NCI-H1105 treated with DMSO at 0.1 percent for 48 hours (cell line): ENCODE data around the gene MPEG1.

Experiments used
- DNase-seq: peaks from one replicate; lab custom pipeline; 2025; lab: John Stamatoyannopoulos, UW

Gene MPEG1

DNA sequence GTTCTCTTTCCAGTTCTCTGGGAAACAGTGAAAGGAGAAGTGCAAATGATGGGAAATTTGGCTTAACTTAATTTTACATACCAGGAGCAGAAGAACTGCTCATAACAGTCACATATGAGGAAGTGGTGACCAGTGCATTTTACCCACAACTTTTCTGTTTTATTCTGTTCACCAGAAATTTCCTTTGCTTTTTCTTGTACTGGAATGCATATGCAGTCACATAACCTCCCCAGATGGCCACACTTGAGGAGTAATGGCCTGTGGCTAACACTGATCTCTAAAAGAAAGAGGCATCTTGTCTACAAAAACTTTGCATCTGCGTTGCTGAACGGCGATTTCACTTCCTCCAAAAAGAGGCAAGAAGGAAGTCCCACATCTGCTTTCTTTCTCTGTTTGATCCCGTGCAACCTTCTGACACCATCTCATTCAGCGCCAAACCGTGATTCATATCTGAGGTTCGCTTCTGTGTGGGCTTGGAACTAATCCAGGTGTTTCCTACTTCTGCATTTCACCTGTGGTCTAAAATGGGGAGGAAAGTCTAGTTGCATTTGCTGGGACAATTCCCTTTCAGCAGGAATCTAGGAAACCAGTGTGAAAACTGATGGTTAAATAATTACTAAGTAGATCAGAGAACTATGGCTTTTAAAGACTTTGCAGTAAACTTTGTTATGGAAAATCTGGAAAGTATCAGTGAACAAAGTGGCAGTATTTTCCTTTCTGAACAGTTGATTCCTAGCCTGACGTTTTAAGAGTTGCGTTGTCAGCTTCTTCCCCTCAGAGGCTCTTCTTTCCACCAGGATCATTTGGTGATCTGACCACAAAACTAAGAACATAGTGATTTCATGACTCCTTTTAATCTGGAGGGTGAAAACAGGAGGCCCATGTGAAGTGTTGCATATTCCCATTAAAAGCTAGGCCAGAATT, 4.2 kb upstream of the MPEG1 start:
- DNase-seq: no peak

DNA sequence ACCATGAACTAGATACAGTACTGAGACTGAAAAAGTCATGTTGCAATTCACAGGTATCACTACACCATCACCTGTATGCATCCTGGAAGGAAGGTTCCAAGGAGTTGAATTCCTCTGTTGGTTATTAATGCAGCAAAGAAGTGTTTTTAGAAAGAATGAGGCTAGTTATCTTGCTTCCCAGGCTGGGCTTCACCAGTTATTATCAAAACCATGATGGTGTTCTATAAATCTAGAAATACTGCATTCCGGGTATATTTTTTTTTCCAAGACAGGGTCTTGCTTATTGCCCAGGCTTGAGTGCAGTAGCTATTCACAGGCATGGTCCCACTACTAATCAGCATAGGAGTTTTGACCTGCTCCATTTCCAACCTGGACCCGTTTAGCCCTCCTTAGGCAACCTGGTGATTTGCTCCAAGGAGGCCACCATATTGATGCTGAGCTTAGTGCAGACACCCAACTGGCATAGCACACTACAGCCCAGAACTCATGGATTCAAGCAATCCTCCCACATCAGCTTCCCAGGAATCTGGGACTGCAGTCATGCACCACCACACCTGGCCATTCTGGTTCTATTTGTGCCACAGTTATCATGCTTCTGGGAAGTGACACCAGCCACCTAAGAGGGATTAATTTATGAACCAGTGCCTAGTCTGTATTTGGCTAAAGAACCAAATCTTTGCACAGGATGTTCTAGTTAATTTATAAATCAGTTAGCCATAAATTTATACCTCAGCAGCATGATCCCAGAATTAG, 1.6 kb upstream of the MPEG1 start:
- no peak for DNase-seq

DNA sequence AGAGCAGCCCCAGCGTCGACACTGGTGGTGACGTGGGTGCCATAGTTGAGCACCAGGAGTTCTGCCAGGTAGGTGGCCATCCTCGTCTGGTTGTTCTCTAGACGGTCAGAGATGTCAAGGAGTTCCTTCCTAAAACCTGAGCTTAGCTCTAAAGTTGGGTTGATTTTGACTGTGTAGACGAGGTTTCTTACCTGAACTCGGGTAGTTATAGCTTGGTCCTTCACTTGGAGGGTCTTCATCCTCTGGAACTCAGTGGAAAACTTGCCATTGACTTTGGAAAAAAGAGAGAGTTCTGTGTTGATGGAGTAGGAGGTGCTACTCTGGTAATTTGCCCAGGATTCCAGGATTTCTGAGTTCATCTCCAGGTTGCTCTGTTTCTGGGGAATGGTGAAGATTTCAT, 505 bp downstream of the MPEG1 start:
- no peak for DNase-seq

DNA sequence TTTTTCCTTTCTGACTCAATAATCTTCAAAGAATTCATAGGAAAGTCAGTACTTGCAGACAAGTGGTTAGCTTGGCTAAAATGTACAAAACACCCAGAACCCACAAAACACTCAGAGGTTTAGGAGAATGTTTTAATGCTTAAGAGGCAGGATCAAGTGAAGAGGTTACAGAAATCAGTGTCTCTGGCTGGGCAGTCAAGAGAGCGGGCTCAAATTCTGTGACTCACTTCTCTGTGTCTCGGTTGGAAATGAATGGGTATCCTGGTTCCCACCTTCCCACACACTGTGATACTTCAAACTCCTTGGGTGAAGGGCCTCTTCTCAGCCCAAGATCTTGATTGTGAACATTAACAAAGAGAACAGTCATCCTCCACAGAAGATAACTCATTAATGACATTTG, 3.8 kb downstream of the MPEG1 start:
- DNase-seq: no peak

DNA sequence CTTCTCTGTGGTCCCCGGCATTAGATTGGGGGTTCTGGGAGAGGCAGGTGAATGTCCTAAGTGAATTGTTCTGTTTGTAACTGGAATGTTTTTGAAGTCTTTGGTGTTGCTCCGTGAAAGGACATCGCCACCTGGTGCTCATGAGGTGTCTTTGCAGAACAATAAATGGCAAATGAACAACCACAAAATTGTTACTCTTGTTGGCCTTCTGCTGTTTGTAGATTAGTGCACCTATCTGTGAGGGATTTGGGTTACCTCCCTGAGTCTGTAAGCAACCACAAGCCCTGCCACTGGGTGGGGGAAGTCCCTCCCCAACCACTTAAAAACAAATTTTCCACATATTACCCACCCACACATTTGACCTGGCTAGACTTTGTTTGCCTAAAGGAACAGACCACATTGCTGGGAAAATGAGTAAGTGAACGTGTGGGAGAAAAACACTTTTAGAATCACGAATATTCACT, 4.7 kb downstream of the MPEG1 start:
- DNase-seq: peak; percentile 52

DNA sequence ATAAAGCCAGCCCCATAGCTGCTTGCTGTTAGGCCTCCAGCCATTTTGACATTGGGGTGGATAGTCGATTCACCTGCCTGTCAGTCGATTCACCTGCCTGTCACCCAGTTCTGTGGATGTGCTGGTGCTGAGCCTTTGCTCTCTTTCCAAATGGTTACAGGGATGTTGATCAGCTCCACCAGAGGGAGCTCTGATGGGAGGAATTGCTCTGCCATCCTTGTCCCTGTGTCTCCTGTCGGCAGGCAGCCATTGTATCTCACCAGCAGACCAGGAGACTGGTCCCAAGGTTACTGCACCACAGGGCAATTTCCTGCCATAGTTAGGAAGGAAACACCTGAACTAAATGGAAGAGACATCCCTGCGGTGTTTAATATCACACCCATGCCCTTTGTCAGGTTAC, 6.1 kb downstream of the MPEG1 start:
- DNase-seq: peak; percentile 41

DNA sequence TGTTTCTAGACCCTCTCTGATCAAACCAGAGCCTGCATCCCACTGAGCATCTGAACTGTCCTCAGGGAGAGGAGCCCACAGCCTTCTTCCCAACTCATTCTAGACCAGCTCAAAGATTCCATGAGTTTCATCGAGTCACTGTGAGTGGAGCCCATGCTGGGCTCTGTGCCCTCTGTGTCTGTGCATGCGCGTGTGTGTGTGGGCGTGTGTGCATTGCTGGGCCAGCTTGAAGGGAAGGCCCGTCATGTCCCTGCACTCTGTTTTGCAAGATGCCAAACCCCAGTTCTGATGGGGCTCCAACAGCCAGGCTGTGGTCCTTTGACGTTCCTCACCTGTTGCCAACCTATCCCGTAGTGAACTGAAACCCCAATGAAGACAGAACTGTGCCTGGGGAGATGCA, 7.1 kb downstream of the MPEG1 start:
- DNase-seq: no peak

DNA sequence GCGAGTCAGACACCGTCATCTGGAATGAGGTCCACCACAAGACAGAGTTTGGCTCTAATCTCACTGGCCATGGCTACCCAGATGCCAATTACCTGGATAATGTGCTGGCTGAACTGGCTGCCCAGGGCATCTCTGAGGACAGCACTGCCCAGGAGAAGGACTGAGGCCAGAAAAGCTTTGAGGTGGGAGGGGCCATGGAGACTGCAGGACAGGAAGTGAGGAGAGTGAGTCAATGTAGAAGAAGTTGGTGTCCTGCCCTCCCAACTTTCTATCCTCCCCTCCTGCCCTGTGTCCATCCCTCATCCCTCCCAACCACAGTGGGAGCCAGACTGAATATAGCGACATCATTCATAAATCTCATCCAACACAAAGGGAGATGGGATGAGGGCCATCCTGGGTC, 8.0 kb downstream of the MPEG1 start:
- no peak for DNase-seq

DNA sequence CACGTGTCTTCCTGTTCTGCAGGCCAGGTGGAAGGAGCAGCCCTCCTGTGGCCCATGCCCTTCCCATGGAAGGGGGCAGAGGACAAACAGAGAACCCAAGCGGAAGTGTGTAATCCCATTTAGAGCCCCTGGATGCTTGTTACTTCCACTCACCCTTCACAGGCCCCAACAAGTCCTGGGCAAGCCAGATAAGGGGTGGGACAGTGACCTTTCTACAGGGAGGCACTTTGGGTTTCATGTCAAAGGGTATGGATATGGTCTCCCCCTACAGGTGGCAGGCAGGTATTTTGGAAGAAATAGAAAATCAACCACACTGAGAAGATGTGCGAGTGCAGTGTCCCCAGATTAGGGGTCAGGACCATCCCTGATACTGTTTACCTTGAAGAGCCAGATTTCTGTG, 11.4 kb downstream of the MPEG1 start:
- DNase-seq: no peak

DNA sequence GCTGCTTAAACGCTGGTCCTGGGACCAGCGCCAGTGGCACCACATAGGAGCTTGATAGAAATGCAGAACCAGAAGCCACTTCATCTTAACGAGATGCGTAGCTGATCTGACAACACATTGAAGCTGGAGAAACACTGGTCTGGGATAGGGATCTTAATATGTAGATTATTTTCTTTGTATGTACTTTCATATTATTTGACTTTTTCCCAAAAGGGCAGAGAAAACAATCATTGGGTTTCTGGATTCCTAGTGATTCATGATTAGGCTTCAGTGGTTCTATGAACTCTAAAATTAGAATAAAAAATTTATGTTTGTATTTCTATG, 12.3 kb downstream of the MPEG1 start:
- no peak for DNase-seq

DNA sequence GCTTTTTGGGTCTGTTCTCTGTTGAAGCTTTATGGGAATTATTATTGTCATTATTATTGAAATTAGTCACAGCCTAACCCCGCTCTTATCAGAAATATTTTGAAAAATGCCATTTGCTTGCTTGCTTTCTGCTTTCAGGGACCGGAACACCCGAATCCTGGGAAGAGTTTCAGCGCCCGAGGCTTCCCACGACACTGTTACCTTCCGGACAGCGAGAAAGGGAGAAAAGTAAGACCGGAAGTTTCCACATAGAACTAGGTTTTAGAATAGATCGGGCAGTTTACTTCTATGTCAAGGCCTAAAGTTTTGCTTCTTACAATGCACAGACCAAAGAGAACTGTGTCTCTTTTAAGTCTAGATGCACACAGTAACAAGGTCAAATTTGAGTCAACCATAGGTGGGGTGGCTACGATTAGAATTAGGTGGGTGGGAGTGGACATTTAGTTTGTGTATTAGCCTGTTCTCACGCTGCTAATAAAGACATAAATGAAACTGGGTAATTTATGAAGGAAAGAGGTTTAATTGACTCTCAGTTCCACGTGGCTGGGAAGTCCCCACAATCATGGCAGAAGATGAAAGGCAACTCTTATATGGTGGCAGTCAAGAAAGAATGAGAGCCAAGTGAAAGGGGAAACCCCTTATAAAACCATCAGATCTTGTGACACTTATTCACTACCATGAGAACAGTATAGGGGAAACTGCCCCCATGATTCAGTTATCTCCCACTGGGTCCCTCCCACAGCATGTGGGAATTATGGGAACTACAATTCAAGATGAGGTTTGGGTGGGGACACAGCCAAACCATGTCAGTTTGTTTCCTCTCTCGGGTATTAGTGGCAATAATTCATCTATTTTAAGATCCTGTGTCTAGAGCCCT, 12.9 kb downstream of the MPEG1 start:
- DNase-seq: no peak

DNA sequence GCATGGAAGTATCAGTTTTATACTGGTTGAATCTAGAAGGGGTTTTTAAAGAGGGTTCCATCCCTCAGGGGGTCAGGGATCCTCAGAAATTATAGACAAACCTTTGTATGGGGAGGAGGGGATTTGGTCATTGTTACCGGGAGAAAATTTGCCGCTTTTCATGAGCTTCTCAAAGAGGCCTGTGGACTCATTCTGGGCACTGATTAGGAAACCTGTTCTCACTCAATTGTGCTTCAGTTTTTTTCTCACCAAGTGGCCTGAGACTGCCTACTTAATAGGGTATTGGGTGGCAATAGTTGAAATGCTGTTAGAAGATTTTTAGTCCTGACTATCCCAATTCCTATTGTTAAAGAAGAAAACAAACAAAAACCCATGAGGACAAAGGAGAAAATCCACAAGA, 14.0 kb downstream of the MPEG1 start:
- DNase-seq: no peak

DNA sequence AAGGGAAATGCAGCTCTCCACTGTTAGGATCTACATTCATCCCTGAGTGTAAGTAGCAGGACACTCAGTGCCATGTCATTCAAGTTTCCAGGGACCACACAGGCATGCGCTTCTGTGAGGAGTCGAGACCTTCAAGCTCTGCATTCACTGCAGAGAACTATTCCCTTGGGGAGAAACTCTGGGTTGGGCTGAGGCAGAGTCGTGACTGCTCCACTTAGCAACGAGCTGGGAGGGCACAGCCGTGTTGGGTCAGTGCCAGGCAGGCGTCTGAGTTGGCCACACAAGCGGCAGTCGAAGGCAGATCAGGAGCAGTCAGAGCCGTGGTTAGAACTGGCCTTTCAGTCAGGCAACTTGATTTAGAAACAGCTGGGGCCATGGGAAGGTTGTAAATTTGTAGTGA, 14.7 kb downstream of the MPEG1 start:
- peak; percentile 72 for DNase-seq

DNA sequence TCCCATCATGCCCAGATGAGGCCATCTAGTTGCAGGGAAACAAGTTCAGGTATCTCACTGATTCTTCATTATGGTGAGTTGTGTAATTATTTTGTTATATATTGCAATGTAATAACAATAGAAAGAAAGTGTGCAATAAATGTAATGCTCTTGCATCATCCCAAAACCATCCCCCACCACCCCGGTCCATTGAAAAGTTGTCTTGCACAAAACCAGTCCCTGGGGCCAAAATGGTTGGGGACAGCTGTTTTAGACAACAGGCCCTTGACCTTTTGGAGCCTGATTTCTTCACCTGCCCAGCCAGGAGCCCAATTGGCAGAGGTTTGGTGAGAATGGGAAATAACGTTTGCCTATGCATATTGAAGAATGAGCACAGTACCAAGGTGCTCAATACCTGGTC, 15.9 kb downstream of the MPEG1 start:
- DNase-seq: no peak

DNA sequence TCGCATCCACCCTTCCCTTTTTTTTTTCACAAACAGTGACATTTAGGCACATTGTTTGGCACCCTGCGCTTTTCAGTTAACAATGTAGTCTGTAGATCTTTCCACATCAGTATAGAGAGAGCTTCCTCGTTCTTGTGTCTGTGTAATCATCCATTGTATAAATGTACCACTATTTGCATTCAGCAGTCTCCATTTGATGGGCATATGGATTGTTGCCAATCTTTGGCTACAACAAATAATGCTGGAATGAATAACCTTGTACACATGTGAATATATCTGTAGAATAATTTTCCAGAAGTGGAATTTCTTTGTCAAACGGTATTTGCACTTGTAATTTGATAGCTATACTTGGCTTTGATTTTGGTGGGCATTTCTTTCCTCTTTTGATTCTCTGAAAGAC, 17.1 kb downstream of the MPEG1 start:
- DNase-seq: peak; percentile 27

DNA sequence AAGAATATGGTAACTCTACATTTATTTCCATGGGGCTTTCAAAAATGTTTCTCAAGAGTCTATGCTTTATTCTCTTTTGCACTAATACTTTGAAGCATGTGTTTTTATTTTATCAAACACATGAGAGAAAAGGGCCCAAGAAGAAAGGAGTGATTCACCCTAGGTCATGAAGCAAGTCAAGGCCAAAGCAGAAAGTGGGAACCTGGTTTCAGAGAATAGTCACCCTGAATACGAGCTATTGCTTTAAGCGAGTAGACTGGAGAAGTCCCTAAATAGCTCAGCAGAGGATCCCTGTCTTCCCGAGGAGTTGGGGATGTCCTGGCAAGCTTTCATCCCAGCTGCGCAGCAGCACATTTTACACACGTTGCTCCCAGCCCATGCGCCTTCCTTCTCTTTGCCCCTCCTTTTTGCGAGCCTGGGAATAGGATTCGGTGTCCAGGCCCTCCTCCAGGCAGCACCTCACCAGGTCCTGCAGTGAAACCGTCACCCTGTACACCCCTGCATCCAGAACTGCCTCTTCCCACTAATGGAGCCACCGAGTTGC, 19.1 kb downstream of the MPEG1 start:
- no peak for DNase-seq

DNA sequence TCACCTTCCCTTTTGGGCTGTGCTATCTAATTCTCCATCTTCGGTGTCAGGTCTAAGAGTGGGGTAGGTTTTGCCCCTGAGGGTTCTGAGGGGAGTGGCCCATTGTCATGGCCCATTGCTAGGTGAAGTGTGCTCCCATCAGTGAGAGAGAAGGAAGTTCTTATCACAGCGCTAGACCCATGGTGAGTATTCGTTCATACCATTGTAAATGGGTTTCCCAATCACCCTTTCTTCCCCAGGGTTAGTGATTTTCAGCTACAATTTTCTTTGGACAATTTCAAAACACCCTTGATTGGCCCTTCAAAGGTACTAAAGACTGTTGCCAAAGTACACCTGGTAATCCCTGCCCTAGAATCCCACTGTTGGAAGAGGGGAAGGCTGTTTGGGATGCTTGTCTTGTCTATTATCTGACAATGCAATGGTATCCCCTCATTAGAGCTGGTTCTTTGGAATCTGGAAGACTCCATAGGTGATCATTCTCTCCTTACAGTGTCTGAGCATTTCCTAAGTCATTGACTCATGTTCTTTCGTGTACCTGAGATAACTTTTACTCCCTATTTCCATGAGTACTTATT, 20.2 kb downstream of the MPEG1 start:
- no peak for DNase-seq

DNA sequence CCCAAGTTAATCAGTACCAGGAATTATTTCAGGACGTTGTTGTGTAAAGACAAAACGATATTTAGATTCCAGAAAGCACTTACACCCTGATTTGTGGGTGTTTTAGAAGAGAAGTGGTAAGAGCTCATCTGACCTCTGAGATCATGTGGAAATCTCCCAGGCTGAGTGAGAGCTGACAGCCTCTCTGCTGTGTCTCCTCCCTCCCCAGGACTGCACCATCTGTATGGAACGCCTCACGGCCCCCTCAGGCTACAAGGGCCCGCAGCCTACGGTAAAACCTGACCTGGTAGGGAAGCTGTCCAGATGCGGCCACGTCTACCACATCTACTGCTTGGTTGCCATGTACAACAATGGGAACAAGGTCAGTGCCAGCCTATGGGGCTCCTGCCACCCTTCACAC, 20.8 kb downstream of the MPEG1 start:
- DNase-seq: no peak

DNA sequence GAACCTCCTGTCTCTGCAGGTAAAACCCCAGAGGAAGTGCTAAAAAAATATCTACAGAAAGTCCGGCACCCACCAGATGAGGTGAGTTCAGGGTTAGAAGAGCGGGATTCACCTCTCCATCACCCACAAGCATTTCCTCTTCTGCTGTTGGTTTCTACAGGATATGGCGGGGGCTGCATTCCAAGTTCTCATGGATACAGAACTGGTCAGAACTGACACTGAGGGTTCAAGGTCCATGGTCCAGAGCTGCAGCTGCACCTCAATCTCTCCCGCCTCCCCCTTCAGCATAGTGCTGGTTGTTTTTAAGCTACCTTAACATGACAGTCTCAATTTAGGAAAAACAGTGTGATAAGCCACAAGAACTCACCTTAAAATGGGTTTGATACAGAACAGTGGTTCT, 21.6 kb downstream of the MPEG1 start:
- no peak for DNase-seq

DNA sequence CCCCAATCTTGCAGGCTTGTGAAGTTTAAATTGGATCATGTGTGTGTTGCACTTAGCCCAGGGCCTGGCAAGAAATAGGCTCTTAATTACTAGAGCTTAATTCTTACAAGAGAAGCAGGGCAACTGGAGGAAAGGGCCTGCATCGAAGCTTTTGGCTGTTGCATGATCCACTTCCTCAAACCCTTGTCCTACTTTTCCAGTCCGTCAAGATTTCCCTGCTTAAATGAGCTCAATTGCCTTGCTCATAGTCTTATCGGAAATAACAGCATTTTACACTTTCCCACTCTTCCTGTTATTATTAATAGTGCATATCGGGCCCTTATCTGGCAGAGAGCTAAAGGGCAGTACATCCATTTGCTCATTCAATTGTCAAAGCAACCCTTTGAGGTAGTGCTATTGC, 22.7 kb downstream of the MPEG1 start:
- DNase-seq: no peak

DNA sequence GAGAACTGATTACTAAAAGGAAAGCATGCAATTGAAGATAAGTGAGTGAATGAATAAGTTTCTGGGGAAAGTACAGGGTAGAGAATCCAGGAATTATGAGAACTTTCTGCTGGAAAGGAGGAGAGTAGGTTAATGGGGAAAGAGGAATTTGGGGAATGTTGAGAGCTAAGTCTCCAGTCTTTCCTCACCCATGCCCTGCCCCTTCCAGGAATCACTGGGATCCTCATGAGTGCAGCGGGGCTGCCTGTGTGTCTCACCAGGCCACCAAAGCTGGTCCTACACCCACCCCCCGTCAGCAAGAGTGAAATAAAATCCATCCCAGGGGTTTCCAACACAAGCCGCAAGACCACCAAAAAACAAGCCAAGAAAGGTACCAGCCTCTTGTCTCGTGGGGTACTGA, 23.8 kb downstream of the MPEG1 start:
- no peak for DNase-seq

DNA sequence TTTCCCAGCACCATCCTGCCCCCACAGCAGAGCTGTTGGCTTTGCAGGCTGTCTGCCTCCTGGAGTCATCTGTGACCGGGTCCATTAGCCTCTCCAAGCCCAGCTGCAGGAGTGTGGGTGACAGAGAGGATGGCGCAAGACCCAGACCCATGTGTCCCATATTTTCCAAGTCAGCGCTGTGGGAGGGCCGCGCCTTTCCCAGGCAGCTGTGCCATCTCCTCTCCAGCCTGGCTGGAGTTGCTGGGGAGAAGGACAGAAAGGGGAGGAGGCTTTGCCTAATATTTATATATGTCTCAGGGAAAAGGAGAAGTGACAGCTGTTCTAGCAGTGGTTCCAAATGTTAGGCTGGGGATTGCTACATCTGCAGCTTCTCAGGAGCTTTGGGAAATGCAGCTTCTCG, 25.1 kb downstream of the MPEG1 start:
- DNase-seq: no peak
